HepG2 (cell line): ENCODE measurements around the gene TSPAN12. TPM values are rescaled to one million over a fixed set of nuclear protein-coding genes. Genes with fewer than 3 reads are reported as not detected.
"Not testable (repeated sequence)": the region's sequence is repeated elsewhere in the genome, so short reads cannot be mapped to it uniquely, and the experiment has no call there.

Source experiments
- ATAC-seq: fragments of 200-7000 bp; cut with Tn5 transposase; 3 replicates; pipeline ENCODE4 v1.9.1; 2020; ENCODE audit warnings: mild to moderate bottlenecking, moderate library complexity
- BruUV-seq: library from RNA; stranded (reverse); fragments of 400-500 nt; replicated peaks from 2 replicates; lab custom pipeline; 2021; lab: Mats Ljungman, UMichigan
- CTCF ChIA-PET: fragments of 300-600 bp; formaldehyde crosslinking; extraction: SDS; loops from one replicate; lab custom pipeline; 2021; ENCODE audit warnings: low total read pairs, inconsistent platforms, low intra/inter-chr PET ratio; lab: Yijun Ruan, JAX
- POLR2A ChIA-PET: fragments of 350-600 bp; sonication (Branson Sonifier 250); formaldehyde crosslinking; loops from one replicate; lab custom pipeline; 2020; ENCODE audit warnings: antibody characterized with exemption, inconsistent platforms; lab: Yijun Ruan, JAX
- DNase-seq: peaks from one replicate; pipeline ENCODE4 v3.0.0-alpha.2; 2015; ENCODE audit warnings: low spot score
- FAIRE-seq: peaks from 3 replicates; lab custom pipeline; 2011; peaks lifted over from hg19 to GRCh38; lab: Jason Lieb, UNC
- H2AFZ ChIP-seq: one replicate; pipeline ENCODE4 v1.6.1; 2011; ENCODE audit warnings: low read length, inconsistent platforms
- H3K27ac ChIP-seq: fragments of 300-600 bp; 3 replicates; pipeline ENCODE4 v1.8.0; 2011; ENCODE audit warnings: mixed run types, mild to moderate bottlenecking, mixed read lengths, low read length, inconsistent platforms; ENCODE audit not compliant: insufficient read depth; ENCODE audit errors: extremely low read length
- H3K27me3 ChIP-seq, 2 experiments: fragments of 200-600 bp in 1 of 2; 2 replicates in 1 of 2; 3 replicates in 1 of 2; pipeline versions ENCODE4 v1.6.0 to v1.8.0; 2011; ENCODE audit warnings: low read length in 2 of 2, mild to moderate bottlenecking in 2 of 2, moderate library complexity in 2 of 2, inconsistent platforms in 1 of 2; ENCODE audit not compliant: insufficient read depth in 2 of 2, control insufficient read depth in 1 of 2
- H3K36me3 ChIP-seq, 2 experiments: fragments of 200-600 bp in 1 of 2; replicated peaks in 1 of 2; 2 replicates in 1 of 2; 3 replicates in 1 of 2; pipeline versions ENCODE4 v1.5.1 to v1.8.0; 2011; ENCODE audit warnings: low read length in 2 of 2, inconsistent platforms in 1 of 2; ENCODE audit not compliant: insufficient read depth in 2 of 2, control insufficient read depth in 1 of 2
- H3K4me1 ChIP-seq: 2 replicates; pipeline ENCODE4 v1.5.1; 2012; ENCODE audit warnings: low read length, inconsistent platforms; ENCODE audit not compliant: insufficient read depth
- H3K4me2 ChIP-seq: 2 replicates; pipeline ENCODE4 v1.6.0; 2011; ENCODE audit warnings: low read depth, low read length, inconsistent platforms
- H3K4me3 ChIP-seq, 3 experiments: fragments of 200-600 bp in 1 of 3; sonication (generic), shearing (Covaris generic) in 1 of 3; replicated peaks in 1 of 3; 2 replicates each; pipeline ENCODE4 v1.5.1; 2011 to 2016; ENCODE audit warnings: low read length in 3 of 3, inconsistent platforms in 2 of 3, low read depth in 2 of 3, mild to moderate bottlenecking in 2 of 3, control low read depth in 1 of 3, mixed read lengths in 1 of 3; ENCODE audit not compliant: insufficient read depth in 1 of 3
- H3K79me2 ChIP-seq: one replicate; pipeline ENCODE4 v1.6.1; 2011; ENCODE audit warnings: low read length, inconsistent platforms; ENCODE audit not compliant: insufficient read depth
- H3K9ac ChIP-seq: 2 replicates; pipeline ENCODE4 v1.6.0; 2011; ENCODE audit warnings: mild to moderate bottlenecking, low read depth, low read length, inconsistent platforms; ENCODE audit not compliant: insufficient read depth
- H3K9me3 ChIP-seq: 2 replicates; pipeline ENCODE4 v1.5.1; 2012; ENCODE audit warnings: mild to moderate bottlenecking, low read length
- H4K20me1 ChIP-seq: 2 replicates; pipeline ENCODE4 v1.6.0; 2011; ENCODE audit warnings: inconsistent platforms, mild to moderate bottlenecking, low read length, moderate library complexity; ENCODE audit not compliant: insufficient read depth
- CREM ChIP-seq, 2 experiments: sonication (generic) in 1 of 2; formaldehyde crosslinking in 1 of 2; IDR thresholded peaks; 2 replicates each; pipeline versions ENCODE4 v1.4.0 to v1.6.1; 2016 to 2020; ENCODE audit warnings: antibody characterized with exemption in 1 of 2, mild to moderate bottlenecking in 1 of 2, missing genetic modification reagents in 1 of 2
- DNMT1 ChIP-seq: sonication (generic); formaldehyde crosslinking; IDR thresholded peaks from 2 replicates; pipeline ENCODE4 v1.5.1; 2020; ENCODE audit warnings: mild to moderate bottlenecking, missing genetic modification reagents
- FOXA1 ChIP-seq, 2 experiments: fragments of 450-650 bp in 1 of 2; sonication (generic) in 1 of 2; formaldehyde crosslinking in 1 of 2; IDR thresholded peaks; 2 replicates each; pipeline versions ENCODE4 v1.4.0 to v1.6.1; 2016 to 2020; ENCODE audit warnings: missing genetic modification reagents in 1 of 2
- HMG20A ChIP-seq: IDR thresholded peaks from 2 replicates; pipeline ENCODE4 v1.6.1; 2016; ENCODE audit warnings: borderline replicate concordance
- ISL2 ChIP-seq: sonication (generic); formaldehyde crosslinking; IDR thresholded peaks from 2 replicates; pipeline ENCODE4 v1.5.0; 2020; ENCODE audit warnings: missing genetic modification reagents
- NCOA5 ChIP-seq: sonication (generic); formaldehyde crosslinking; IDR thresholded peaks from 2 replicates; pipeline ENCODE4 v1.4.0; 2020; ENCODE audit warnings: missing genetic modification reagents
- STAT5B ChIP-seq: sonication (generic); formaldehyde crosslinking; IDR thresholded peaks from 2 replicates; pipeline ENCODE4 v1.4.0; 2020; ENCODE audit warnings: missing genetic modification reagents
- TCF7 ChIP-seq: sonication (generic); IDR thresholded peaks from 2 replicates; pipeline ENCODE4 v1.6.1; 2016; ENCODE audit warnings: antibody characterized with exemption, low read depth
- TCF7L2 ChIP-seq: IDR thresholded peaks from 2 replicates; pipeline ENCODE4 v1.6.1; 2011; ENCODE audit warnings: mild to moderate bottlenecking, low read depth, low read length, moderate library complexity
- WGBS: methylation state at CpG from one replicate; pipeline ENCODE4 v1.1.6; 2017; ENCODE audit warnings: low lambda C conversion rate; 5-methylcytosine and 5-hydroxymethylcytosine counted together
- in situ Hi-C: cut with HindIII; loops from 2 replicates; pipeline ENCODE4 v1.10.0; 2017; ENCODE audit warnings: low pct_unique_long_range_greater_than_20kb; ENCODE audit not compliant: extremely low pct_ligation_motif_present
- intact Hi-C: fragments of 100-400 bp; cut with micrococcal nuclease; formaldehyde crosslinking; loops from one replicate; pipeline ENCODE4 v1.10.0; 2022; ENCODE audit not compliant: unreplicated experiment
- polyA plus RNA-seq, 8 experiments: library from polyadenylated mRNA; depleted of rRNA in 3 of 8; stranded (reverse) in 7 of 8; unstranded in 1 of 8; fragments of >200 nt; fragmentation: Illumina TruSeq in 4 of 8; extraction: Trizol in 4 of 8; gene quantifications; 2 replicates each; pipeline versions ENCODE4 v1.2.1 to v1.2.3, GENCODE V29; 2011 to 2016; ENCODE audit warnings: low read depth in 4 of 8, missing spikeins in 1 of 8, mixed read lengths in 1 of 8; ENCODE audit not compliant: insufficient read depth in 1 of 8
- total RNA-seq, 5 experiments: library from RNA; depleted of rRNA; stranded (reverse); fragments of >200 nt; fragmentation: Illumina TruSeq; extraction: Trizol; gene quantifications; 2 replicates each; pipeline ENCODE4 v1.2.3, GENCODE V29; 2016; ENCODE audit warnings: low read depth in 1 of 5
- TF ChIP-seq, protein P1 (sequence below): IDR thresholded peaks from 2 replicates; pipeline ENCODE4 v1.4.0; 2020; ENCODE audit warnings: mild to moderate bottlenecking, missing genetic modification reagents

The TSPAN12 gene
- total and polyA plus RNA-seq, 2 of the 13 experiments (the other 11 are each of a cell fraction or from before 2014, with no cell fraction given), result 0.48 to 0.95 TPM

DNA sequence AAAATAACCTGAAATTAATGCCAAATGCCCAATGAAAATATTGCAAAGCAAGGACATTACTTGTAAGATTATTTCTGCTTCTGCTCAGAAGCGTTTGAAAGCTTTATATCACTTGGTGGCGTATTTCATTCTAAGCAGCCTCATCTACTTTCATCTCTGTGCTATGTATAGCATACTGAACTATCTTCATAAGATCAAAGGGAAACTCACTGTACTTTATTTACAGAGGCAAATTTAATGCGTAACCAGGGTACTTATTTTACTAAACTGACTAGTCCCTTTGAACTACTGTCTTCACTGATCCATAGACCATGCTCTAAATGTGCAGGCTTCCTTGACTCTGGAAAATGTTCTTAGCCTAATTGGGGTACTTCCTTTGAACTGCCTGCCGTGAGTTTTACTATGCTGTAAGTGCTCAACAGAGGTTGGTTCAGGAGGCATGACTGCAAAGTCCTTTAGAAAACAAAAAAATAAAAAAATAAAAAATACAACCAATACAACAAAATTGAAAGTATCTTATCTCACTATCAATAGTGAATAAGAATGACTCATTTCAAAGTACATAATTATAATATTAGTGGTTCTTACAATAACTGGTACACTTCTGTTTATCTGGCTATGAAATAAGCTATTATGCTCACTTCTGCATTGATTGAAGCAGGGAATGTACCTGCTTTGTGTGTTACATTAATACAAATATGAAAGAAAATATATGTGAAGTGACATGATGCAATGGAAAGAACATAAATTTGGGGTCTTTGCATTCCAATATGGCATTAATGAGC, 41.0 kb upstream of the TSPAN12 start:
- Histone ChIP-seq H3K4me3 (no peak overlapping the region), H3K4me1 (no peaks in the 10 kb centered on the region), H3K4me2 (no peak overlapping the region), H4K20me1 (no peaks in the 10 kb centered on the region), H3K9me3 (peaks cover 12% of the 10 kb centered on the region; the same call in 1 of the 2 replicates), H3K36me3 (no peaks in the 10 kb centered on the region), H3K27me3 (no peaks in the 10 kb centered on the region), H2AFZ (no peak overlapping the region), H3K9ac (no peak overlapping the region), H3K27ac (no peak overlapping the region), H3K79me2 (no peaks in the 10 kb centered on the region)
- in situ Hi-C loops (no loop called here), intact Hi-C loops (loop anchor here (1.0 to 2.0 kb wide), 3 partner anchors 42 to 182 kb away; partner anchors contain the start of gene ING3)
- POLR2A ChIA-PET, result no interaction called here
- no peak for FAIRE-seq
- CTCF ChIA-PET, result no interaction called here
- ATAC-seq, result peak; percentile 62
- peak; percentile 56 for DNase-seq
- TF ChIP-seq FOXA1 (IDR thresholded peaks at IDR 0.05) (no peak), FOXA1 (CRISPR knock-in tag; IDR thresholded peaks at IDR 0.05) (0 out of 2 replicates have a peak, but pooled peaks have one; percentile 14), CREM (IDR thresholded peaks at IDR 0.05) (0 out of 2 replicates have a peak, but pooled peaks have one; percentile 18), CREM (CRISPR knock-in tag; IDR thresholded peaks at IDR 0.05) (no peak), HMG20A (CRISPR knock-in tag) (peak; percentile 14; the same call in 1 of the 2 replicates), STAT5B (CRISPR knock-in tag) (no peak), ISL2 (CRISPR knock-in tag) (peak; percentile 54; the same call in 1 of the 2 replicates), TCF7 (peak; percentile 70), TCF7L2 (peak; percentile 38), NCOA5 (CRISPR knock-in tag) (no peak), DNMT1 (CRISPR knock-in tag) (no peak)
- TF ChIP-seq, protein P1, sequence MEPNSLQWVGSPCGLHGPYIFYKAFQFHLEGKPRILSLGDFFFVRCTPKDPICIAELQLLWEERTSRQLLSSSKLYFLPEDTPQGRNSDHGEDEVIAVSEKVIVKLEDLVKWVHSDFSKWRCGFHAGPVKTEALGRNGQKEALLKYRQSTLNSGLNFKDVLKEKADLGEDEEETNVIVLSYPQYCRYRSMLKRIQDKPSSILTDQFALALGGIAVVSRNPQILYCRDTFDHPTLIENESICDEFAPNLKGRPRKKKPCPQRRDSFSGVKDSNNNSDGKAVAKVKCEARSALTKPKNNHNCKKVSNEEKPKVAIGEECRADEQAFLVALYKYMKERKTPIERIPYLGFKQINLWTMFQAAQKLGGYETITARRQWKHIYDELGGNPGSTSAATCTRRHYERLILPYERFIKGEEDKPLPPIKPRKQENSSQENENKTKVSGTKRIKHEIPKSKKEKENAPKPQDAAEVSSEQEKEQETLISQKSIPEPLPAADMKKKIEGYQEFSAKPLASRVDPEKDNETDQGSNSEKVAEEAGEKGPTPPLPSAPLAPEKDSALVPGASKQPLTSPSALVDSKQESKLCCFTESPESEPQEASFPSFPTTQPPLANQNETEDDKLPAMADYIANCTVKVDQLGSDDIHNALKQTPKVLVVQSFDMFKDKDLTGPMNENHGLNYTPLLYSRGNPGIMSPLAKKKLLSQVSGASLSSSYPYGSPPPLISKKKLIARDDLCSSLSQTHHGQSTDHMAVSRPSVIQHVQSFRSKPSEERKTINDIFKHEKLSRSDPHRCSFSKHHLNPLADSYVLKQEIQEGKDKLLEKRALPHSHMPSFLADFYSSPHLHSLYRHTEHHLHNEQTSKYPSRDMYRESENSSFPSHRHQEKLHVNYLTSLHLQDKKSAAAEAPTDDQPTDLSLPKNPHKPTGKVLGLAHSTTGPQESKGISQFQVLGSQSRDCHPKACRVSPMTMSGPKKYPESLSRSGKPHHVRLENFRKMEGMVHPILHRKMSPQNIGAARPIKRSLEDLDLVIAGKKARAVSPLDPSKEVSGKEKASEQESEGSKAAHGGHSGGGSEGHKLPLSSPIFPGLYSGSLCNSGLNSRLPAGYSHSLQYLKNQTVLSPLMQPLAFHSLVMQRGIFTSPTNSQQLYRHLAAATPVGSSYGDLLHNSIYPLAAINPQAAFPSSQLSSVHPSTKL (CRISPR knock-in tag), result peak; percentile 23; the same call in 1 of the 2 replicates
- 2% methylated on average over 4 of the region's 4 CpGs for WGBS
- BruUV-seq, result no TSS peak

DNA sequence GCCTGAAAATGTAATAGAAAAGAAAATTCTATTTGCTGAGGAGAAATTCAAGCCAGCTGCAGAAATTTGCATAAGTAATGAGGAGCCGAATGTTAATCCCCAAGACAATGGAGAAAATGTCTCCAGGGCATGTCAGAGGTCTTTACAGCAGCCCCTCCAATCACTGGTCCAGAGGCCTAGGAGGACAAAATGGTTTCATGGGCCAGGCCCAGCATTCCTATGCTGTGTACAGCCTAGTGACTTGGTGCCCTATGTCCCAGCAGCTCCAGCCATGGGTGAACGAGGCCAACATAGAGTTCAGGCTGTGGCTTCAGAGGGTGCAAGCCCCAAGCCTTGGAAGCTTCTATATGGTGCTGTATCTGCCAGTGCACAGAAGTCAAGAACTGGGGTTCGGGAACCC, 37.3 kb upstream of the TSPAN12 start:
- H2AFZ ChIP-seq, FAIRE-seq, H3K9ac ChIP-seq, H3K36me3 ChIP-seq, POLR2A ChIA-PET, H3K4me2 ChIP-seq, H3K27me3 ChIP-seq, H3K79me2 ChIP-seq, DNase-seq, H3K27ac ChIP-seq, in situ Hi-C loops, ATAC-seq, H3K4me3 ChIP-seq, H3K4me1 ChIP-seq, BruUV-seq, intact Hi-C loops, H4K20me1 ChIP-seq, CTCF ChIA-PET: not testable (repeated sequence)
- H3K9me3 ChIP-seq, result peaks cover 12% of the 10 kb centered on the region
- WGBS, result 0% methylated on average over 1 of the region's 3 CpGs
